Osteoblast (primary cell): ENCODE measurements around the gene LUC7L. TPM values are rescaled to one million over a fixed set of nuclear protein-coding genes. Genes with fewer than 3 reads are reported as not detected.

Experiments used
- DNase-seq: peaks from one replicate; pipeline ENCODE4 v3.0.0; 2011; ENCODE audit warnings: low spot score, mixed read lengths; ENCODE audit not compliant: insufficient read length; ENCODE audit errors: missing footprints
- H2AFZ ChIP-seq: 2 replicates; pipeline ENCODE4 v1.6.0; 2011; ENCODE audit warnings: mild to moderate bottlenecking, low read length
- H3K27ac ChIP-seq: 2 replicates; pipeline ENCODE4 v1.5.1; 2011; ENCODE audit warnings: mild to moderate bottlenecking, low read depth, low read length, moderate library complexity
- H3K27me3 ChIP-seq: 2 replicates; pipeline ENCODE4 v1.6.0; 2012; ENCODE audit warnings: mild to moderate bottlenecking, control low read depth, inconsistent platforms, low read length, moderate library complexity; ENCODE audit not compliant: insufficient read depth
- H3K36me3 ChIP-seq: 2 replicates; pipeline ENCODE4 v1.5.1; 2011; ENCODE audit warnings: mild to moderate bottlenecking, low read length, control low read depth, moderate library complexity; ENCODE audit not compliant: insufficient read depth
- H3K4me1 ChIP-seq: 2 replicates; pipeline ENCODE4 v1.5.1; 2011; ENCODE audit warnings: mild to moderate bottlenecking, low read length, control low read depth, moderate library complexity; ENCODE audit not compliant: insufficient read depth
- H3K4me2 ChIP-seq: 2 replicates; pipeline ENCODE4 v1.6.0; 2011; ENCODE audit warnings: mild to moderate bottlenecking, low read length; ENCODE audit not compliant: insufficient read depth
- H3K4me3 ChIP-seq: fragments of 200-600 bp; sonication (generic); 3 replicates; pipeline ENCODE4 v1.5.1; 2012; ENCODE audit warnings: mild to moderate bottlenecking, low read length, inconsistent platforms; ENCODE audit not compliant: insufficient read depth
- H3K79me2 ChIP-seq: 2 replicates; pipeline ENCODE4 v1.6.0; 2012; ENCODE audit warnings: mild to moderate bottlenecking, low read length, control low read depth, inconsistent platforms; ENCODE audit not compliant: insufficient read depth
- H3K9me3 ChIP-seq: 2 replicates; pipeline ENCODE4 v1.5.1; 2011; ENCODE audit warnings: low read depth, low read length, control low read depth
- H4K20me1 ChIP-seq: 2 replicates; pipeline ENCODE4 v1.6.0; 2012; ENCODE audit warnings: mild to moderate bottlenecking, low read length, control low read depth; ENCODE audit not compliant: insufficient read depth
- CTCF ChIP-seq: IDR thresholded peaks from 2 replicates; pipeline ENCODE4 v1.5.1; 2011; ENCODE audit warnings: mild to moderate bottlenecking, low read depth, low read length, moderate library complexity; ENCODE audit errors: extremely low read depth
- total RNA-seq: library from RNA; depleted of rRNA; stranded (reverse); fragments of >200 nt; gene quantifications from 2 replicates; pipeline ENCODE4 v1.2.3, GENCODE V29; 2012

The LUC7L gene
- total RNA-seq, 1 donor: 46.0 TPM

GRCh38 chr16:245105-245504, 15.9 kb upstream of the LUC7L start:
- no peak for DNase-seq
- Histone ChIP-seq H3K36me3 (peaks cover under 1% of the 10 kb centered on the region), H3K4me3 (no peak overlapping the region), H2AFZ (no peak overlapping the region), H3K9me3 (no peaks in the 10 kb centered on the region), H3K27me3 (no peaks in the 10 kb centered on the region), H3K4me2 (no peak overlapping the region), H4K20me1 (peaks cover 21% of the 10 kb centered on the region), H3K4me1 (no peaks in the 10 kb centered on the region), H3K27ac (no peak overlapping the region), H3K79me2 (peaks cover 35% of the 10 kb centered on the region)
- no peak for TF ChIP-seq CTCF

- peak; percentile 80 for DNase-seq
- H3K27ac ChIP-seq: no peak overlapping the region
- no peaks in the 10 kb centered on the region for H3K36me3 ChIP-seq
- peaks cover 21% of the 10 kb centered on the region for H4K20me1 ChIP-seq
- H3K4me1 ChIP-seq: no peaks in the 10 kb centered on the region
- TF ChIP-seq CTCF: no peak
- no peak overlapping the region for H2AFZ ChIP-seq
- H3K9me3 ChIP-seq: no peaks in the 10 kb centered on the region
- H3K27me3 ChIP-seq: no peaks in the 10 kb centered on the region
- H3K4me3 ChIP-seq: no peak overlapping the region
- H3K4me2 ChIP-seq: no peak overlapping the region
- peaks cover 38% of the 10 kb centered on the region for H3K79me2 ChIP-seq
Observed at GRCh38 chr16:243348-243747, 14.1 kb upstream of the LUC7L start.

- H3K27ac ChIP-seq: no peak overlapping the region
- H3K4me2 ChIP-seq: no peak overlapping the region
- no peaks in the 10 kb centered on the region for H3K36me3 ChIP-seq
- H4K20me1 ChIP-seq: peaks cover 20% of the 10 kb centered on the region
- H3K79me2 ChIP-seq: peaks cover 46% of the 10 kb centered on the region
- H3K9me3 ChIP-seq: no peaks in the 10 kb centered on the region
- no peak for TF ChIP-seq CTCF
- H2AFZ ChIP-seq: no peak overlapping the region
- H3K27me3 ChIP-seq: no peaks in the 10 kb centered on the region
- DNase-seq: no peak
- no peak overlapping the region for H3K4me3 ChIP-seq
- no peaks in the 10 kb centered on the region for H3K4me1 ChIP-seq
Observed at GRCh38 chr16:242281-242680, 13.0 kb upstream of the LUC7L start.

GRCh38 chr16:240559-240958, 11.3 kb upstream of the LUC7L start:
- Histone ChIP-seq H3K79me2 (peaks cover 50% of the 10 kb centered on the region), H2AFZ (no peak overlapping the region)

More at GRCh38 chr16:240559-240958, 11.3 kb upstream of the LUC7L start:
- no peaks in the 10 kb centered on the region for H3K27me3 ChIP-seq
- no peak for DNase-seq
- H3K27ac ChIP-seq: no peak overlapping the region
- no peaks in the 10 kb centered on the region for H3K9me3 ChIP-seq
- H3K36me3 ChIP-seq: no peaks in the 10 kb centered on the region
- H4K20me1 ChIP-seq: peaks cover 20% of the 10 kb centered on the region
- peaks cover 2% of the 10 kb centered on the region for H3K4me1 ChIP-seq
- no peak overlapping the region for H3K4me3 ChIP-seq
- no peak for TF ChIP-seq CTCF
- no peak overlapping the region for H3K4me2 ChIP-seq
